Transverse colon (tissue), 3 donors: Measurements from ENCODE around the gene DNAL4.

Source experiments
- POLR2A ChIP-seq: fragments of 450-650 bp; IDR thresholded peaks from one replicate; pipeline ENCODE4 v1.6.1; 2016; ENCODE audit warnings: antibody characterized with exemption, mild to moderate bottlenecking, moderate library complexity
- POLR2AphosphoS5 ChIP-seq, 3 donors: sonication (generic); formaldehyde crosslinking; IDR thresholded peaks; one replicate each; pipeline ENCODE4 v1.6.1; 2016; ENCODE audit warnings: antibody characterized with exemption in 3 of 3

DNA sequence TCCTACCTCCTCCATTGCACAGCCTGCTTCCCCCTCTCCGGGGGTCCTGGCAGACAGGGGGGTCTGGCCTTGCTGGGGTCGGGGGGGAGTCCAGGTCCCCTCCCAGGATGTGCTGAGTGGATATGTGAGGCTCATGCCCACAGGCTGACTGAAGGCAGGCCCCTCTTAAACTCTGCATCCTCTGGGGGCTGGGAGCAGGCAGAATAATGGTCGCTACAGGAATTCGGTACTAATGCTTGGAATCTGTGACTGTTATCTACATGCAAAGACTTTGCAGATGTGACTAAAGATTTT is 36.5 kb downstream of the DNAL4 start:
- no peak for TF ChIP-seq POLR2AphosphoS5 (IDR thresholded peaks at IDR 0.05)
- no peak for TF ChIP-seq POLR2A
